Middle frontal gyrus (tissue), 1 donor: ENCODE measurements around the gene CBLL1.

Experiments
- DNase-seq: peaks from one replicate; pipeline ENCODE4 v3.0.0-alpha.2; 2015; ENCODE audit warnings: low spot score; ENCODE audit errors: extremely low spot score

Gene CBLL1

DNA sequence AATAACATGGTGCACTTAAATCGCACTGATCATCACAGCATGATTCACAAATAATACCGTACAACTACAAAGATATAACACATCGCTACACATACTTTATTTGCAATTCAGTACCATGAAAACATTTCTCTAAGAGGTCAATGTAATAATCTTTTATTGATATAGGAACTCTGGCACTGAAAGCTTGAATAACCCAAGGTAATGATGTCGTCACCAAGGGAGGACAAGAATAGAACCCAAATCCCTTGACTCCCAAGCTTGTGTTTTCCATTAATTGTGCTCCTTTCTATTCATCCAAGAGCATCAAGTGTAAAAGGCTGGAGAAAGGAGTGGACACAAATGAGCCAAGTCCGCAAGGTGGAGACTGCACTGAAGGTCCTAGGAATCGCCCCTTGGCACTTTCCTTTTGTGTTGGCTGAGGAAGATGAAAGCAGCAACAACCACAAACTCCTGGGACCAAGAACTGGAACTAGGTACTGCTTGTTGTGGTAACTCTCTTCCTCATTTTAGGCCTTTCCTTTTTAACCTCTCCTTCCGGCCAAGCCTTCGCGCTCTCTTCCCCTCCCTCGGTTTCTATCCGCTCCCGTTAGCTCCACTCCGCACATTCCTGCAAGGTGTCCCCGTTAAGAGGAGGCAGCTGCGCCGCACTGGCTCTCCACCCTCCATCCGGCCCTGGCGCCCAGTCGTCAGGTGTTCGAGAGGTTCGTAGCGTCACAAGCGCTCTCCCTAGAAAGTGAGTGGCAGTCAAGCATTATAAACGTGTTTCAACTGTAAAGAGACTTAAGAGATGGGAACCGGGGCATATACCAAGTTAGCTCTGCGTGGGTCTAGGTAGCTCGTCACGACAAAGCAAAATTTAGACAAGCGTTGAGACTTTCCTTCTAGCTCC is 1.0 kb upstream of the CBLL1 start:
- no peak for DNase-seq

DNA sequence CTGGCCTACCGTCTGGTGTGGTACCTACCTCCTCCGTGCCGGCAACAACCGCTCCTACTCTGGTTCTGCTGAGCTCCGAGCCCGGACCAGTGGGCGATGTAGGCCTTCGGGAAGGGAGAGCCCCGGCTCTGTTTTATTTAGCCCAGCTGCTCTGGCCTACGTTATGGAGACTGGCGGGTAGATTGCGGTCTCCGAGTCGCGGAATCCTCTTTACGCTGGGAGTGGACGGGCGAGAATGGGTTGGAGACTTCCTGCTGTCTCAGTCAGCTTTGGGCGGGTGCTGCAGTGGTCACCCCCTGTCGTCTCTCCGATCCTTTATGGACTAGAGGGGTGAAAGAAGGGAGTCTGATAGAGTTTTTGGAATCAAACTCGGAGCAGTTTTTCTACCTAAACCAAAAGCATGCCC is 406 bp downstream of the CBLL1 start:
- no peak for DNase-seq

DNA sequence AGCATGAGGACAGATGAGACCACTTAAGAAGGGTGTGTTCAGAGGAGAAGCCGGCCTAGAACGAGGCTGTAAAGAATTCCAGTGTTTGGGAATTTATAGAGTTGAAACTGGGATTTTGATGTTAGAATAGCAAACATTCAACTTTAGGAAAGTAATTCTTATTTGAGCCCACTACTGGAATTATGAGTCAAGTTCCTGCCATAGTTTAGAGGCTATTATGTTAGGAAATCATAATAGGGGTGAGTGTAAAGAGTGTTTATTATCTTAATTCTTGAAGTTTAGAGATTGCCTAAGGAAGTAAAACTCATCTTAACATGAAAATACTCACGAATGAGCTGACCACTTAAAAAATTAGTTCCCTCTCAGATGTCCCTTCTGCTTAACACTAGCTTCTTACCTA is 2.1 kb downstream of the CBLL1 start:
- no peak for DNase-seq

DNA sequence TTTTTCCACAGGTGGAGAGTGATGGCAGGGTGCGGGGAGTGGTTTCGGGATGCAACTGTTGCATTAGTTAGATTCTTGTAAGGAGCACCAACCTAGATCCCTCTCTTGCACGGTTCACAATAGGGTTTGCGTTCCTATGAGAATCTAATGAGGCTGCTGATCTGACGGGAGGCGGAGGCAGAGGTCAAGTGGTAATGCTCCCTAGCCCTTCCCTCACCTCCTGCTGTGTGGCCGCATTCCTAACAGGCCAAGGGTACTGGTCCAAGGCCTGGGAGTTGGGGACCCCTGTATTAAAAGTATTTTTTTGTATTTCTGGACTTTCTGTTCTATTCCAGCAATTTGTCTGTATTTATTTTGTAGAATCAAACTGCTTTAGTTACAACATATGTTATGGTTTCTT is 7.2 kb downstream of the CBLL1 start:
- no peak for DNase-seq

DNA sequence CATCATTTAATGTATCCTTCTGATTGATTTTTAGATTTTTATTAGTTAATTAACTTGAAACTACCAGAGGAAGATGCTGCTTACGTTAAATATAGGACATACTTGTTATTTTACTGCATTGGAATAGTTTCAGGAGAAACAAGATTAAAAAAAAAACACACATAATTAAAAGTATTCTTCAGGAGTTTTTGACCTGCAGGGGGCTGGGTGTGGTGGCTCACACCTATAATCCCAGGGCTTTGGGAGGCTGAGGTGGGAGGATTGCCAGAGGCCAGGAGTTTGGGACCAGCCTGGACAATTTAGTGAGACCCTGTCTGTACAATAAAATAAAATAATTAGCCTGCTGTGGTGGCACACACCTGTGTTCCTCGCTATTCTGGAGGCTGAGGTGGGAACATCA is 10.7 kb downstream of the CBLL1 start:
- DNase-seq: no peak

DNA sequence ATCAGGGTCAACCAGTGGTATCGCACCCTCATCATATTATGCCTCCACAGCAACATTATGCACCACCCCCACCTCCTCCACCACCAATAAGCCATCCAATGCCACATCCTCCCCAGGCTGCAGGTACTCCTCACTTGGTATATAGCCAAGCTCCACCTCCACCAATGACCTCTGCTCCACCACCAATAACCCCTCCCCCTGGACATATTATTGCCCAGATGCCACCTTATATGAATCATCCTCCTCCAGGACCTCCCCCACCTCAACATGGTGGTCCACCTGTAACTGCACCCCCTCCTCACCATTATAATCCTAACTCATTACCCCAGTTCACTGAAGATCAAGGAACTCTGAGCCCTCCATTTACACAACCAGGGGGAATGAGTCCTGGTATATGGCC is 14.7 kb downstream of the CBLL1 start:
- DNase-seq: no peak

DNA sequence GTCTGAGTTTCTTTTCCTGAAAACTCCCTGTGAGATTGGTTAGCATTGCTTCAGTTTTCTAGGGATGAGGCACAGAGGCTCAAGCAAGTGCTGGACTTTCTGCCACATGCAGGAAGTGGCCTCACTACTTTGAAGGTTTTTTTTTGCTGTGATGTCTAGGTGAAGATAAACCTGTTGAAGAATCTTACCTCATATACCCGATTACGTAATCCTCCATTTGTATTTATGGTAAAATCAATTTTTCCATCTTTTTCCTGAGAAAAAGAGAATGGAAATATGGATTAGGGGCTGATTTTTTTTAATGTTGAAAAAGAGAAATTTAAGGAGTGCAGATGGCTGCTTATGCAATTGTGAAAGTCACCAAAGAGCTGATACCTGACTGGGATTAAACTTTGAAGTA is 23.4 kb downstream of the CBLL1 start:
- no peak for DNase-seq

DNA sequence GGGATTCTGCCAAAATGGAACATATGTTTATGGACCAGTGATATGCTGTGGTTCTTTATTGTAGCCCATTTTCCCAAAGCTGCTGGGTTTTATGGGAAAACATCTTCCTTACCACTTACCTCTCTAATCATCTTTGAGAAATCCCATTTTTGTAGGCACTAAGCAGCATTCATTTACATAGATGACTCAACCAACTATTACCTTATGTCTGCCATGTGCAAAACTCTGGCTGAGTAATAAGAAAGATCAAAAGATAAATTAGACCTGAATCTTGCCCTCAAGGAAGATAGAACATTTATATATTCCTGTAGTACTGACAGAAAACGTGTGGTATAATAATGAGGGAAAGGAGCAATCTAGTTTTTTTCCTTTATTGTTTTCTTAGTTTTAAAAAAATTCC is 24.3 kb downstream of the CBLL1 start:
- no peak for DNase-seq

DNA sequence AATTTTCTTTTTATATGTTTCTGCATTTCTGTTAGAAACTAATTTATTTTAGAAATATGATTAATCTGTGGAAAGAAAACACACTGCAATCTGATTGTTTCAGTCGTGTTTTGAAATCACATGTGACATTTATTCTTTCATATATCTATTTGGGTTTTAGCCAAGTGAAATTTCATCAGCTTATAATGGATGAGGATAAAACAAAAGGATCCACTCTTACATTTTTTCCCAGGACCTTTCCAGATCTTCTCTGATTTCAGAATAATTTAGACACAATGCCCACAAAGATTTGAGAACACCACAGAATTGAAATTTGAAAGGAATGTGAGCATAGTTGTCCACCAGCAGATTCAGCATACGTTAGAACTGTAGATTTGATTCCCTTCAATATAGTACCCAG is 29.1 kb downstream of the CBLL1 start:
- DNase-seq: no peak

DNA sequence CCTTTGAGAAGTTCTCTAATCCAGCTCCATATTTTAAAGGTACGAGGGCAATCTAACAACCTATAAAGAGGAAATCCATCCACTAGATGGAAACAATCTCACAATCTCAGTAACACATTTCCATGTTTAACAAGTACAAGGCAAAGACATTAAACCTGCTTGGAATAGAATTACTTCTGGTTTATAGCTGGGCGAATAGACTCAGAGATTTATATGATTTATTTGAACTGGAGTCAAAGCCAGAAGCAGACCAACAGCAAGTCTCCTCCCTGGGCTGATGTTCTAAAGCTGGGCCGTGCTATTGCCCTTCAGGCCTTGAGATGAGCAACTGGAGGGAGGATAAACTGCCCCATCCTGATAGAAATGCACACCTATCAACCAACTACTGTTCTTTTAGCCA is 33.8 kb downstream of the CBLL1 start:
- DNase-seq: no peak

DNA sequence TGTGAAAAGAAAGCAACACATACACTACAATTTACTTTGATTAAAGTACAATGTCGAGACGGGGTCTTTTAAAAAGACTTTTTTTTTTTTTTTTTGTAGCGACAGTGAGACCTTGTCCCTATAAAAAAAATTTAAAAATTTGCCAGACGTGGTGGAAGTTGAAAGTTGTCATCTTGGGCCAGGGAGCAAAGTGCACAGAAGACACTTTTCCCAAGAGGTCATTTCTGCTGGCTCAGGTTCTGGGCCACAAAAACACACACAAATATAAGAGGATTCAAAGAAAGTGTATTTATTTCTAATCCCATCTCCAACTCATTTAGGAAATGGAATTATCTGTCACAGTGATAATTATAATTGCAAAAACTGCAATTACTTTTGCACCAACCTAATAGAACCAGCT is 34.3 kb downstream of the CBLL1 start:
- no peak for DNase-seq

DNA sequence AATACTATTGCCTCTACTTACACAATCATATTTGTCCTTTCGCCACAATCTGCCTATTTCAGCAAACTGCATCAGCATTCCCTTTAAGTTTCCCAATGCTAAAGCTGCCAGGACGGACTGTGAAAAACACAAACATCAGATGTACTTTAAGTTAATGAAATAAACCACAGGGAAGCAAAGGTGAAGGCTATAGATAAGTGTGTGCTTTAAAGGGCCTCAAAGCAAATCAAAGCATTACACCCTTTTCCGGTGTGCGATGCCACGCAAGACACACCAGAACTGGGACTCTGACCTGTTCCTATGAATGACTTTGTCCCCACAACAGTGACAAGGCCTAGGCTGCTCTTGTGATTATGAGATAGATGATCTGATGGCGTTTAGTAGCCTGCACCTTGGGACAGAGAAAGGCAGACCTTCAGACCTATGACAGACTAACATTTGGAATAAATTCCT is 35.7 kb downstream of the CBLL1 start:
- no peak for DNase-seq

DNA sequence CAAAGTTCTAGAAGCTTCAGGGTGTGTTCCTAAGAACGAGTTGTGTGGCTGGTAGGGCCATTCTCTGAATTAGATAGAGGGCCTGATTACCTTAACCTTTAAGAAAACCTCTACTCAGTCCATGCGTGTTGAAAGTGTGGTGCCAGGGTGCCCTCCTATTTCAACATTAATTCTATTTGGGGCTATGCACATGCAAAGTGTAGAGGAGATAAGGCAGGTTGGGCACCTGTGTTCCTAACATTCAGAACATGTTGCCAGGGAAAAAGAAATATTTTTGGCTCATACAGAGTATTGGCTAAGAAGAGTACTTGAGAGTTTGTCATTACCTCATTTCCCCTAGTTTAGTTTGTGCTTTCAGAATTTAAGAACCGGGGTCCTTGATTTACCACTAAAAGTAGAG is 38.4 kb downstream of the CBLL1 start:
- no peak for DNase-seq

DNA sequence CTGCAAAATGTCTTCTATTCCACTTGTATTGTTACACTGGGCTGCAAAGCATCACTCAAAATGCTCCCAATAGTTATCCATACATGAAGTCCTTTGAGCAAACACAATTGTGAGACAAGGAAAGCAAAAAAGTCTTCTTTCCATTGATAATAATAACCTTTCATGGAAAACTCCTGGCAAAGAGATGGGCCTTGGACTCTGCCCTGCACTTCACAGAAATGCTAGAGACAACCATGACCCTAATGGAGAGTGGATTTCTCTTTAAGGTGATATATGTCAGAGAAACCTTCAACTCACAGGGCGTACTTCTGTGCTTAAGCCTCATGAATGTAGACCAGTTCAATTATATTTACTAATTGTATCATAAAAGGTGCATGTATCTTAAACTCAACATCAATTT is 39.7 kb downstream of the CBLL1 start:
- no peak for DNase-seq

DNA sequence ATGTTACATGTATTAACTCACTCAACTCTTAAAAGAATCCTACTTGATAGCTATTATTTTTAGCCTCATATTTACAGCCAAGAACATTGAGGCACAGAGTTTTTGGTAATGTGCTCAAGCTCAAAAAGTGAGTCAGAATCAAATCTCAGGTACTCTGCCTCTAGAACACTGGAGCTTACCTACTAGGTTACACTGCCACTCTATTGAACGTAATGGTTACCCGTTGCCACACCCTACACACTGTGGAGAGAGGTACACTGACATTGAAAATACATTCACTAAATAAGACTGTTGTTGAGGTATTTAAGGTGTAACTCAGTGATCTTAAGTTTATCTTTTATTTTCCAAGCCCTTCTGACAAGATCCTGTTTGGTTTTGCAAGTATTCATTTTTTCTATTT is 41.2 kb downstream of the CBLL1 start:
- DNase-seq: no peak

DNA sequence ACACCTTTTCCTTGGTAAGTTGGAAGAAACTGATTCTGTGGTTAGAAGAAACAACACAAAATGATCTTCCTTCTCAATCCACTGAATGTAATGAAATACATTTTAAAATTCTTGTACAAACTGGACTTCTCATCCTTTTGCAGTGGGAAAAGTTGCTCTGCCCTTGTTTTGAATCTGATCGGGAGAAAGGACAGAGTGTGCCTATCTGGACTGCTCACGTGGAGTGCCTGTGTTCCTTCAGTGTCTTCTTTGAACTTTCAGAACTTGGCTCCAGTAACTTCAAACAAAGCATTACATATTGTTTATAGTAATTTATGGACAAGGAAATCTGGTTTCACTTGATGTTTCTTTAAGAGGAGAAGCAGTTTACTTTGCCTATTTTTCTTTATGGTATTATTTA is 42.0 kb downstream of the CBLL1 start:
- DNase-seq: no peak

DNA sequence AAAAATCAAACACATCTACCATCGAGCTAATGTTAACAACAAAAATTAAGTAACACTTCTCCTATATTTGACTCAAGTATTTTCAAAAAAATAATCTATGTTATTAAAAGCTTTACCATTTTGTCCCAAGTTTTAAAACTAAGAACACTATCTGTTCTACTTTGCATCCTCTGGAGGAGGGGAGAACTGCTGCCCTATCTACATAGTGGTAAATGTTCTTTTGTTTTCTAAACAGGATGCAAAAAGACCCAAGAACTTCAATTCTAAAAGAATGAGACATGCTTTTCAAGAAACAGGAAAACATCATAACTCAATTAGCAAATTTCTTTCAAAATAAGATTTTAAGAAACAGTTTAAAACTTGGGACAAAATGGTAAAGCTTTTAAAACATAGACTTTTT is 44.3 kb downstream of the CBLL1 start:
- no peak for DNase-seq

DNA sequence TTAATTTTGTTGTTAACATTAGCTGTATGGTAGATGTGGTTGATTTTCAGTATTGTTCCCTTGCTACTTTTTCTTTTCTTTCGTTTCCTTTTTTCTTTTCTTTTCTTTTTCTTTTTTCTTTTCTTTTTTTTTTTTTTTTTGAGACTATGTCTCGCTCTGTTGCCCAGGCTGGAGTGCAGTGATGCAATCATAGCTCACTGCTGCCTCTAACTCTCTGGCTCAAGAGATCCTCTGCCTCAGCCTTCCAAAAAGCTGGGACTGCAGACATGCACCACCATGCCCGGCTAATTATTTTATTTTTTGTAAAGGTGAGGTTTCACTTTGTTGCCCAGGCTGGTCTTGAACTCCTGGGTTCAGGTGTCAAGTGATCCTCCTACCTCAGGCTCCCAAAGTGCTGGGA is 44.7 kb downstream of the CBLL1 start:
- no peak for DNase-seq

DNA sequence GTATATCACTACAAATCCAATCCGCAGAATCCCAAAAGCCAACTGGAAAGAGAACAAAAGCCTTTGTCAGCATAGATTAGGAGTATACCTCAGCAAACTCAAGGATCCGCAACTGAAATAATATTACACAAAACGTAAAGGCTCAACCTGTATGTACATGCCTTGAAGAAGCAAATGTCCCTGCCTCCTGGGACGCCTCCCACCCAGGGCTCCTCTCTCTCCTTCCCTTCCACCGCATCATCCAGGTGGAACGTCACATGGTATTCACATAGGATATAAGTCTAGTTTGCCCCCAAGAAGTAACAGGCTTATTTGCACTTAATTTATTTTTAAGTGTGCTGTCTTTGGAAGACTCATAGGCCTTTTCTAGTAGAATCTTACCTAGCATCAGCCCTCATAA is 45.7 kb downstream of the CBLL1 start:
- DNase-seq: no peak

DNA sequence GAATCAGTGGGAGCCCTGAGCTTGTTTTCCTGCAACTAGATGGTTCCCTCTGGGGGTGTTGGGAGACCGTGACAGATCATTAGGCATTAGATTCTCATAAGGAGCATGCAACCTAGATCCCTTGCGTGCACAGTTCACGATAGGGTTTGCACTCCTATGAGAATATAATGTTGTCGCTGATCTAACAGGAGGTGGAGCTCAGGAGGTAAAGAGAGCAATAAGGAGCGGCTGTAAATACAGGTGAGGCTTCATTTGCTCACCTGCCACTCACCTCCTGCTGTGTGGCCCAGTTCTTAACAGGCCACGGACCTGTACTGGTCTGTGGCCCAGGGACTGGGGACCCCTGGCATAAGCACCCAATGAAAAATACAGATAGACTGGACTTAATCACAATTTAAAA is 48.4 kb downstream of the CBLL1 start:
- no peak for DNase-seq

DNA sequence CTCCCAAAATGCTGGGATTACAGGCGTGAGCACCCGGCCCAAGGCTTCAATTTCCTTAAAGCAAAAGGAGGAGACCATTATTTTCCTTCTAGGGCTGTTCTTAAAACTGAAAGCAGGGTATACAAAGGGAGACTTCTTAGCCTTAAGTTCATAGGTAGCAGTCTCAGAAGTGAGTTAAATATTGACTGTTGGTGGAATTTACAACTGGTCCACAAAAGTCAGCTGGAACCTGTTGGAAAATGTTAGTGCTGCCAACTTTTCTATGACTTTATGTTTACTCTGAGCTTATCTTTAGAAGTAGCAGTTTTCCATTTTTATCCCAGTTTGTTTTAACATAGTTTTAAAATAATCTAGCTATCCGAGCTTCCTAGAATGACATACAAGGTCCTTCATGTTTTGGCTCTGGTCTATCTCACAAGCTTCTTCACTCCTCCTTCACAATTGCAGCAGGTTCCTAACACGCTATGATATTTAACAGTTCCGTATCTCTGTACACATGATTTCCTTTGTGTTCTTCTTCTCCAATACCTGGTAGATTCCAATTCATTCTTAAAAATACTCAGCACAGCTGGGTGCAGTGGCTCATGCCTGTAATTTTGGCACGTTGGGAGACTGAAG is 55.8 kb downstream of the CBLL1 start:
- DNase-seq: no peak

DNA sequence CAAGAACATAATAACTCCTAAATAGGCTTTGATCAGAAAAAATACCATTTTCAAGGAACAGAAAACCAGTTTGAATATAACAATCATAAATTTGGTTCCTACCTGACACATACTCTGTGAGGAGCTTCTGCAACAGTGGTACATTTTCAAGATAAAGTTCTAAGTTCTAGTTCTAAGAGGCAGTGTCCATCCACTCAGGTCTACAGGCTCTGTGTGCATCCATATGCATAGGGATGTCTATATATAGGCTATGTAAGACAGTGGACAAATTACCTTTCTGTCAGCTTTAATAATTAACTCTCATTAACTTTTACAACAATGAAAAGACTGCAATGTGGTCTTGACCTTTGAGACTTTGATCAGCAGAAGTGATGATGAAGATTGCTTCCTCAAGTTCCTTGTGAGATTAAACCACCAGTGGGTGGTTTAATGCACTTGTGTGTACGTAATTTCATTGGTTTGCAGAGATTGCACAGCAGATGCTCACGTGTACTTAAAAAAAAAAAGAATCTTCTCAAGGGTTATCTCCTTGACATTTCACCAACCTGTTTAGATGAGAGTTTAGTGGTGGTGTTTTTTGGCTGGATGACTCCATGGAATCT is 59.2 kb downstream of the CBLL1 start, which contains the start of gene SLC26A3:
Gene SLC26A3 (minus strand): TSS at position 215 of the 602 bp plus-strand sequence. CDS start 8,714 bp downstream, outside the sequence.
- no peak for DNase-seq

DNA sequence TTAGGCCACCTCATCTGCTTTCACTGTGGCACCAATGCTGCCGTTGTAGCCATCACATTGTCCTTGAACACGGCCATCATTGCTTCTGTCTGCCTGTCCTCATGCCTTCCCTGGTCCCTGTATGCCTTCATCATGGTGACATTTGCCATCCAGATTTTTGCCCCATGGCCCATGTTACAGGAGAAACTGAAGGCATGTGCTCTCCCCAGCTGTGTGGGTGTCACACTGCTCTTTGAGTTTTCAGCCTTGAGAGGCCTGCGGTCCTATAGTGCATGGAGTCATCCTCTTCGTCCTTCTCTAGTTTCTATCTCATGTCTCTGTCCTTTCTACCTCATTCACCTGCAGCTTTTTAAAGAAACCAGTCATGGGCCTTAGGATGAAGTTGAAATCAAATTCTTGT is 65.2 kb downstream of the CBLL1 start:
- no peak for DNase-seq
